ENCODE measurements around the gene N4BP2L2.

Gene N4BP2L2

GRCh38 chr13:32528358-32528757 lies 10.2 kb downstream of the N4BP2L2 start:
- no peak for DNase-seq

- no peak for DNase-seq
These were observed 11.4 kb downstream of the N4BP2L2 start for GRCh38 chr13:32527151-32527550.

GRCh38 chr13:32525766-32526165 lies 12.8 kb downstream of the N4BP2L2 start:
- no peak for DNase-seq

- DNase-seq = no peak
These were observed 23.3 kb downstream of the N4BP2L2 start for GRCh38 chr13:32515246-32515645.

GRCh38 chr13:32511482-32511881 lies 27.1 kb downstream of the N4BP2L2 start:
- no peak for DNase-seq

- DNase-seq = no peak
These were observed 33.7 kb downstream of the N4BP2L2 start for GRCh38 chr13:32504876-32505275.

- DNase-seq = no peak
These were observed 34.3 kb downstream of the N4BP2L2 start for GRCh38 chr13:32504263-32504662.

GRCh38 chr13:32503727-32504126 lies 34.9 kb downstream of the N4BP2L2 start:
- DNase-seq = no peak

- DNase-seq = no peak
These were observed 37.5 kb downstream of the N4BP2L2 start for GRCh38 chr13:32501064-32501463.

GRCh38 chr13:32499538-32500210 lies 38.9 kb downstream of the N4BP2L2 start:
- no peak for DNase-seq

- no peak for DNase-seq
These were observed 41.0 kb downstream of the N4BP2L2 start for GRCh38 chr13:32497589-32497988.

GRCh38 chr13:32496599-32497160 lies 41.9 kb downstream of the N4BP2L2 start:
- DNase-seq = no peak

- DNase-seq = no peak
These were observed 42.8 kb downstream of the N4BP2L2 start for GRCh38 chr13:32495841-32496240.

- DNase-seq = no peak
These were observed 43.2 kb downstream of the N4BP2L2 start for GRCh38 chr13:32495429-32495828.

GRCh38 chr13:32491028-32491427 lies 47.6 kb downstream of the N4BP2L2 start:
- DNase-seq = no peak

- no peak for DNase-seq
These were observed 61.7 kb downstream of the N4BP2L2 start for GRCh38 chr13:32476892-32477291.

- DNase-seq = no peak
These were observed 62.4 kb downstream of the N4BP2L2 start for GRCh38 chr13:32476021-32476731.

GRCh38 chr13:32474999-32475792 lies 63.4 kb downstream of the N4BP2L2 start:
- DNase-seq = no peak

GRCh38 chr13:32473650-32474049 lies 64.9 kb downstream of the N4BP2L2 start:
- no peak for DNase-seq

- no peak for DNase-seq
These were observed 66.4 kb downstream of the N4BP2L2 start for GRCh38 chr13:32472194-32472621.

- DNase-seq = no peak
These were observed 67.2 kb downstream of the N4BP2L2 start for GRCh38 chr13:32471187-32471922.

- DNase-seq = no peak
These were observed 70.0 kb downstream of the N4BP2L2 start for GRCh38 chr13:32468502-32469142.

Measured in CD4-positive, alpha-beta T cell treated with Interleukin-15 for 1 hour (primary cell).